Prostate gland (tissue), 2 donors: ENCODE data around the gene TGIF2.

Experiments used
- POLR2A ChIP-seq: fragments of 450-650 bp; IDR thresholded peaks from one replicate; pipeline ENCODE4 v1.6.1; 2016; ENCODE audit warnings: antibody characterized with exemption, mild to moderate bottlenecking
- TF ChIP-seq, protein P1 (sequence below), 4 experiments: fragments of 200-600 bp in 2 of 4; fragments of 450-650 bp in 2 of 4; sonication (generic) in 2 of 4; IDR thresholded peaks; 1 replicate in 3 of 4; 2 replicates in 1 of 4; pipeline ENCODE4 v1.5.1; 2016 to 2019; ENCODE audit warnings: antibody characterized with exemption in 4 of 4, mild to moderate bottlenecking in 2 of 4, moderate library complexity in 2 of 4

DNA sequence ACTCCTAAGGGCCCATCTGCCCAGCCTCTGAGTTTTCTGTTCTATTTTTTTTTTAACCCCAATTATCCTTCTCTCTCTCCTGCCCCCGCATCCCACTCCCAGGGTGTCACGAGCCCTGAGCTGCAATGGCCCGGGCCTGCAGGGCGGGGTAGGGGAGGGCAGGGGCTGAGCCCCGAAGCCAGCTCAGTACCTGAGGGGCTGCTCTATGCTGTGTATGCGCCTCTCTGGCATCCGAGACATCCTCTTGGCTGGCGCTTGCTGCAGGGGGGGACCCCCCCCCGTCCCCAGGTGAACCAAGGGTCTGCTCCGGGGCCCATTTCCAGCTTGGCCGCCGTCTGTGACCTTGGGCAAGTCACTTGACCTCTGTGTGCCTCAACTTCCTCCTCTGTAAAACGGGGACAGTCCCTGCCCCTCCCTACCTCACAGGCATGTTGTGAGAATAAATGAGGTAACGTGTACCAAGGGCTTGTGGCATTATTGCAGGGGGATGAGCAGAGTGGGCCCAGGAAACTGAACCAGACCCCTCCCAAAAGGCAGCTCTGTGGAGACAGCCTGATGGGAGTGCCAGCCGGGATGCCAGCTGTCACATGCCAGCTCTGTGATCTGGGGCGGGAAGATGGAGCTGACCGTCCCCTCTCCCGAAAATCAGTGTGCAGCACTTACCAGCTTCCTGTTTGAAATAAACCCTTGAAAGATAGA, 45.1 kb upstream of the TGIF2 start:
- TF ChIP-seq, protein P1, sequence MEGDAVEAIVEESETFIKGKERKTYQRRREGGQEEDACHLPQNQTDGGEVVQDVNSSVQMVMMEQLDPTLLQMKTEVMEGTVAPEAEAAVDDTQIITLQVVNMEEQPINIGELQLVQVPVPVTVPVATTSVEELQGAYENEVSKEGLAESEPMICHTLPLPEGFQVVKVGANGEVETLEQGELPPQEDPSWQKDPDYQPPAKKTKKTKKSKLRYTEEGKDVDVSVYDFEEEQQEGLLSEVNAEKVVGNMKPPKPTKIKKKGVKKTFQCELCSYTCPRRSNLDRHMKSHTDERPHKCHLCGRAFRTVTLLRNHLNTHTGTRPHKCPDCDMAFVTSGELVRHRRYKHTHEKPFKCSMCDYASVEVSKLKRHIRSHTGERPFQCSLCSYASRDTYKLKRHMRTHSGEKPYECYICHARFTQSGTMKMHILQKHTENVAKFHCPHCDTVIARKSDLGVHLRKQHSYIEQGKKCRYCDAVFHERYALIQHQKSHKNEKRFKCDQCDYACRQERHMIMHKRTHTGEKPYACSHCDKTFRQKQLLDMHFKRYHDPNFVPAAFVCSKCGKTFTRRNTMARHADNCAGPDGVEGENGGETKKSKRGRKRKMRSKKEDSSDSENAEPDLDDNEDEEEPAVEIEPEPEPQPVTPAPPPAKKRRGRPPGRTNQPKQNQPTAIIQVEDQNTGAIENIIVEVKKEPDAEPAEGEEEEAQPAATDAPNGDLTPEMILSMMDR (IDR thresholded peaks at IDR 0.05): no peak
- TF ChIP-seq POLR2A: no peak
